Upper lobe of right lung (tissue), 1 donor: ENCODE measurements around the gene RAD23B. TPM values are rescaled to one million over a fixed set of nuclear protein-coding genes. Genes with fewer than 3 reads are reported as not detected.

Source experiments
- ATAC-seq: fragments of 200-7000 bp; cut with Tn5 transposase; one replicate; pipeline ENCODE4 v1.9.1; 2020; ENCODE audit warnings: mild to moderate bottlenecking, moderate library complexity
- DNase-seq: peaks from one replicate; pipeline ENCODE4 v3.0.0-alpha.2; 2020
- H3K27ac ChIP-seq: fragments of 200-600 bp; one replicate; pipeline ENCODE4 v1.8.0; 2022
- H3K27me3 ChIP-seq: fragments of 200-600 bp; one replicate; pipeline ENCODE4 v1.8.0; 2022; ENCODE audit warnings: mild to moderate bottlenecking
- H3K36me3 ChIP-seq: fragments of 200-600 bp; one replicate; pipeline ENCODE4 v1.8.0; 2022
- H3K4me1 ChIP-seq: fragments of 200-600 bp; one replicate; pipeline ENCODE4 v1.8.0; 2022
- H3K4me3 ChIP-seq: fragments of 200-600 bp; one replicate; pipeline ENCODE4 v1.8.0; 2022; ENCODE audit warnings: mild to moderate bottlenecking
- H3K9me3 ChIP-seq: fragments of 200-600 bp; one replicate; pipeline ENCODE4 v1.8.0; 2022
- CTCF ChIP-seq: fragments of 200-600 bp; IDR thresholded peaks from one replicate; pipeline ENCODE4 v1.8.0; 2022; ENCODE audit warnings: antibody characterized with exemption
- intact Hi-C: fragments of 100-400 bp; cut with DNase I; formaldehyde crosslinking; loops from one replicate; pipeline ENCODE4 v1.11.0; 2022
- total RNA-seq: library from RNA; stranded (reverse); fragmentation: NEBNext Ultra II Directional; extraction: Animal tissue kit (Norgen Biotek cat#: 25700); gene quantifications from one replicate; pipeline ENCODE4 v1.2.1, GENCODE V29; 2021
- donor health status: DM: no; HTN: yes; CAD: no; lungs with severe emphysema.

The RAD23B gene
- total RNA-seq, 1 donor from 2014 or later: 98.0 TPM

GRCh38 chr9:107288701-107289100, 5.6 kb downstream of the RAD23B start:
- intact Hi-C loops: no loop called here

GRCh38 chr9:107290619-107291018, 7.5 kb downstream of the RAD23B start:
- ATAC-seq (no peak), DNase-seq (no peak)
- no peak for TF ChIP-seq CTCF
- Histone ChIP-seq H3K27ac (no peak overlapping the region), H3K27me3 (no peaks in the 10 kb centered on the region), H3K4me1 (peaks cover 73% of the 10 kb centered on the region), H3K4me3 (no peak overlapping the region), H3K36me3 (no peaks in the 10 kb centered on the region), H3K9me3 (no peaks in the 10 kb centered on the region)
- intact Hi-C loops: no loop called here

More at GRCh38 chr9:107288701-107289100, 5.6 kb downstream of the RAD23B start:
- TF ChIP-seq CTCF: no peak
- Histone ChIP-seq H3K27me3 (no peaks in the 10 kb centered on the region), H3K36me3 (no peaks in the 10 kb centered on the region), H3K27ac (no peak overlapping the region), H3K9me3 (no peaks in the 10 kb centered on the region), H3K4me1 (peaks cover 62% of the 10 kb centered on the region), H3K4me3 (no peak overlapping the region)
- ATAC-seq (no peak), DNase-seq (no peak)

- Histone ChIP-seq H3K4me1 (peaks cover 53% of the 10 kb centered on the region), H3K36me3 (no peaks in the 10 kb centered on the region), H3K27ac (no peak overlapping the region), H3K27me3 (no peaks in the 10 kb centered on the region), H3K4me3 (no peak overlapping the region), H3K9me3 (no peaks in the 10 kb centered on the region)
- intact Hi-C loops: no loop called here
- DNase-seq (no peak), ATAC-seq (peak; percentile 36)
- no peak for TF ChIP-seq CTCF
Measured at GRCh38 chr9:107292821-107293542, 9.9 kb downstream of the RAD23B start.

- Histone ChIP-seq H3K36me3 (no peaks in the 10 kb centered on the region), H3K4me3 (no peak overlapping the region), H3K27me3 (no peaks in the 10 kb centered on the region), H3K27ac (no peak overlapping the region), H3K9me3 (no peaks in the 10 kb centered on the region), H3K4me1 (peaks cover 49% of the 10 kb centered on the region)
- no peak for DNase-seq
- ATAC-seq: no peak
- intact Hi-C loops: no loop called here
- TF ChIP-seq CTCF: no peak
Measured at GRCh38 chr9:107293543-107294085, 10.5 kb downstream of the RAD23B start.

GRCh38 chr9:107294756-107295155, 11.7 kb downstream of the RAD23B start:
- Histone ChIP-seq H3K27ac (no peak overlapping the region), H3K4me1 (peaks cover 54% of the 10 kb centered on the region), H3K4me3 (no peak overlapping the region), H3K27me3 (no peaks in the 10 kb centered on the region), H3K36me3 (peaks cover under 1% of the 10 kb centered on the region), H3K9me3 (no peaks in the 10 kb centered on the region)
- TF ChIP-seq CTCF: no peak
- DNase-seq: no peak
- no peak for ATAC-seq
- intact Hi-C loops: no loop called here
